Activated CD8-positive, alpha-beta T cell treated with anti-CD3 and anti-CD28 coated beads for 36 hours (primary cell): ENCODE measurements around the gene C9orf43. TPM values are rescaled to one million over a fixed set of nuclear protein-coding genes. Genes with fewer than 3 reads are reported as not detected.

Source experiments
- ATAC-seq: fragments of 200-7000 bp; cut with Tn5 transposase; one replicate; pipeline ENCODE4 v1.10.0; 2021; ENCODE audit warnings: mild to moderate bottlenecking, moderate library complexity
- CTCF ChIA-PET: fragments of 350-600 bp; sonication (Branson Sonifier 250); formaldehyde crosslinking; loops from one replicate; lab custom pipeline; 2021; ENCODE audit warnings: antibody characterized with exemption; lab: Charles Lee
- POLR2A ChIA-PET: fragments of 350-600 bp; sonication (Branson Sonifier 250); formaldehyde crosslinking; loops from one replicate; lab custom pipeline; 2021; ENCODE audit warnings: antibody characterized with exemption; lab: Charles Lee
- DNase-seq: peaks from one replicate; pipeline ENCODE4 v3.0.0-alpha.2; 2020
- H3K27ac Mint-ChIP-seq: one replicate; pipeline ENCODE4 v1.8.0; 2021; ENCODE audit warnings: mild to moderate bottlenecking, mixed read lengths
- H3K27me3 Mint-ChIP-seq: one replicate; pipeline ENCODE4 v1.8.0; 2021; ENCODE audit warnings: mixed read lengths
- H3K36me3 Mint-ChIP-seq: one replicate; pipeline ENCODE4 v1.8.0; 2021; ENCODE audit warnings: low read depth, mixed read lengths
- H3K4me1 Mint-ChIP-seq: one replicate; pipeline ENCODE4 v1.8.0; 2021; ENCODE audit warnings: low read depth, mixed read lengths
- H3K4me3 Mint-ChIP-seq: one replicate; pipeline ENCODE4 v1.8.0; 2021; ENCODE audit warnings: mild to moderate bottlenecking, moderate library complexity, mixed read lengths
- H3K9me3 Mint-ChIP-seq: one replicate; pipeline ENCODE4 v1.8.0; 2021; ENCODE audit warnings: mixed read lengths
- intact Hi-C: fragments of 100-400 bp; cut with micrococcal nuclease; formaldehyde crosslinking; loops from one replicate; pipeline ENCODE4 v1.10.0; 2022
- total RNA-seq, 2 experiments: library from RNA; stranded (reverse); gene quantifications; one replicate each; pipeline ENCODE4 v1.2.3, GENCODE V29; 2021
- TF ChIP-seq, protein P1 (sequence below): fragments of 200-600 bp; IDR thresholded peaks from one replicate; pipeline ENCODE4 v1.8.0; 2022; ENCODE audit warnings: antibody characterized with exemption, mild to moderate bottlenecking

C9orf43 gene
- total RNA-seq, 2 experiments from 2014 or later = 0.74 to 0.83 TPM

DNA sequence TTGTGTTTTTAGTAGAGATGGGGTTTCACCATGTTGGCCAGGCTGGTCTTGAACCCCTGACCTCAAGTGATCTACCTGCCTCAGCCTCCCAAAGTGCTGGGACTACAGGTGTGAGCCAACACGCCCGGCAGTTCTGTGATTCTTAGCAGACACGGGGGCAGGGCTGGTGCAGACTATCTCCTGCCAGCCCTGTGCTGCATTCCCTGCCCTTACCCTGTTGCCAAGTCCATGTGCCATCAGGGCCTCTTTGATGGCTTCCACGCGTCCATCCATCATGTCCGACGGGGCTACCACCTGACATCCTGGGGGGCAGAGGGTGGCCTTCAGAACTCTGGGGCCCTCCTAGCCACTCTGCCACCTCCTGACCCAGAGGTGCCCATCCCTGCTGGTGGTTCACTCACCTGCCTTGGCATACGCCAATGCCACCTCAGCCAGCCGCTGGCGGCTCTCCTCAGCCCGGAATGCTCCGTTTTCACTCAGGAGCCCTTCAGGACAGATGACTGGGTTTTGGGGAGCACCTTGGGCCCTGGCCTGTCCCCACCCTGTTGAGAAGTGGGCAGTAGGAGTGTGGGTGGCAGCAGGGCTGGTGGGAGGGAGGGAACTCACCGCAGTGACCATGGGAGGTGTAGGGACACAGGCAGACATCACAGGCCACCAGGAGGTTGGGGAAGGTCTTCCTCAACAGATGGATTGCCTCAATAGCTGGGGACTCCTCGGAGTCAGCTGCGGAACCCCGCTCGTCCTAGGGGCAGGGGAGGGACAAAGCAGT is 20.2 kb upstream of the C9orf43 start:
- Mint-ChIP-seq H3K4me1 (no peaks in the 10 kb centered on the region), H3K36me3 (peaks cover 7% of the 10 kb centered on the region), H3K27me3 (no peaks in the 10 kb centered on the region), H3K9me3 (no peaks in the 10 kb centered on the region), H3K27ac (no peak overlapping the region), H3K4me3 (no peak overlapping the region)
- ChIA-PET POLR2A (no interaction called here), CTCF (interaction anchor here (2.0 kb wide), 1 partner anchor 10 kb away, joined by 7 read pairs; the partner anchor contains the start of gene ALAD)
- ATAC-seq (no peak), DNase-seq (no peak)
- intact Hi-C loops = no loop called here
- TF ChIP-seq, protein P1, sequence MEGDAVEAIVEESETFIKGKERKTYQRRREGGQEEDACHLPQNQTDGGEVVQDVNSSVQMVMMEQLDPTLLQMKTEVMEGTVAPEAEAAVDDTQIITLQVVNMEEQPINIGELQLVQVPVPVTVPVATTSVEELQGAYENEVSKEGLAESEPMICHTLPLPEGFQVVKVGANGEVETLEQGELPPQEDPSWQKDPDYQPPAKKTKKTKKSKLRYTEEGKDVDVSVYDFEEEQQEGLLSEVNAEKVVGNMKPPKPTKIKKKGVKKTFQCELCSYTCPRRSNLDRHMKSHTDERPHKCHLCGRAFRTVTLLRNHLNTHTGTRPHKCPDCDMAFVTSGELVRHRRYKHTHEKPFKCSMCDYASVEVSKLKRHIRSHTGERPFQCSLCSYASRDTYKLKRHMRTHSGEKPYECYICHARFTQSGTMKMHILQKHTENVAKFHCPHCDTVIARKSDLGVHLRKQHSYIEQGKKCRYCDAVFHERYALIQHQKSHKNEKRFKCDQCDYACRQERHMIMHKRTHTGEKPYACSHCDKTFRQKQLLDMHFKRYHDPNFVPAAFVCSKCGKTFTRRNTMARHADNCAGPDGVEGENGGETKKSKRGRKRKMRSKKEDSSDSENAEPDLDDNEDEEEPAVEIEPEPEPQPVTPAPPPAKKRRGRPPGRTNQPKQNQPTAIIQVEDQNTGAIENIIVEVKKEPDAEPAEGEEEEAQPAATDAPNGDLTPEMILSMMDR = no peak

GRCh38 chr9:113391917-113392316 is 18.6 kb upstream of the C9orf43 start:
- no peaks in the 10 kb centered on the region for H3K4me1 Mint-ChIP-seq

DNA sequence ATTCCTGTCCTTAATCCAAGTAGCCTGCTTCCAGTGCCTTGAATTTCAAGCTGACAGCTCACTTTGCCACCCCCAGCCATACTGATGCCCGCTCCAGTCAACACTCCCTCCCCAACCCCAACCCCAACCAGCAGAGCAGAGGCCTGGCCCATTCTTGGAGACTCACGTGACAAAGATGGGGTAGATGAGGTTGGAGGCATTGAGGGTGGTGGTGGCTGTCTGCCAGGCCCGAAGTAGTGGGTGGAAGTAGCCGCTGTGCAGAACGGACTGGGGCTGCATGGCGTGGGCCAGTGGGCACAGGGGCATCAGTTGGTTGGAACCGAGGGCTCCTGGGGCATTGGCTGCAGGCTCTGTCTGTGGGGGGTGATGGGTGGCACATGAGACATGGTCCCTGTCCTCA is 17.3 kb upstream of the C9orf43 start:
- DNase-seq (no peak), ATAC-seq (no peak)
- intact Hi-C loops = no loop called here
- CTCF ChIA-PET = interaction anchor here (1.6 kb wide), 1 partner anchor 198 kb away, joined by 4 read pairs; no protein-coding TSS in a partner anchor
- Mint-ChIP-seq H3K36me3 (peaks cover 4% of the 10 kb centered on the region), H3K9me3 (no peaks in the 10 kb centered on the region), H3K4me3 (no peak overlapping the region), H3K4me1 (no peaks in the 10 kb centered on the region), H3K27ac (no peak overlapping the region), H3K27me3 (no peaks in the 10 kb centered on the region)
- POLR2A ChIA-PET = no interaction called here
- TF ChIP-seq, protein P1 = no peak

More at GRCh38 chr9:113391917-113392316, 18.6 kb upstream of the C9orf43 start:
- ATAC-seq (no peak), DNase-seq (no peak)
- Mint-ChIP-seq H3K27ac (no peak overlapping the region), H3K36me3 (peaks cover 7% of the 10 kb centered on the region), H3K4me3 (no peak overlapping the region), H3K9me3 (no peaks in the 10 kb centered on the region), H3K27me3 (no peaks in the 10 kb centered on the region)
- intact Hi-C loops = no loop called here
- TF ChIP-seq, protein P1 = no peak
- ChIA-PET POLR2A (interaction anchor here (0.9 kb wide), 1 partner anchor 47 kb away, joined by 3 read pairs; no protein-coding TSS in a partner anchor), CTCF (interaction anchor here (1.0 to 2.0 kb wide), 3 partner anchors 9 to 250 kb away, joined by 3 to 7 read pairs (median 4); partner anchors contain the start of gene ALAD)

DNA sequence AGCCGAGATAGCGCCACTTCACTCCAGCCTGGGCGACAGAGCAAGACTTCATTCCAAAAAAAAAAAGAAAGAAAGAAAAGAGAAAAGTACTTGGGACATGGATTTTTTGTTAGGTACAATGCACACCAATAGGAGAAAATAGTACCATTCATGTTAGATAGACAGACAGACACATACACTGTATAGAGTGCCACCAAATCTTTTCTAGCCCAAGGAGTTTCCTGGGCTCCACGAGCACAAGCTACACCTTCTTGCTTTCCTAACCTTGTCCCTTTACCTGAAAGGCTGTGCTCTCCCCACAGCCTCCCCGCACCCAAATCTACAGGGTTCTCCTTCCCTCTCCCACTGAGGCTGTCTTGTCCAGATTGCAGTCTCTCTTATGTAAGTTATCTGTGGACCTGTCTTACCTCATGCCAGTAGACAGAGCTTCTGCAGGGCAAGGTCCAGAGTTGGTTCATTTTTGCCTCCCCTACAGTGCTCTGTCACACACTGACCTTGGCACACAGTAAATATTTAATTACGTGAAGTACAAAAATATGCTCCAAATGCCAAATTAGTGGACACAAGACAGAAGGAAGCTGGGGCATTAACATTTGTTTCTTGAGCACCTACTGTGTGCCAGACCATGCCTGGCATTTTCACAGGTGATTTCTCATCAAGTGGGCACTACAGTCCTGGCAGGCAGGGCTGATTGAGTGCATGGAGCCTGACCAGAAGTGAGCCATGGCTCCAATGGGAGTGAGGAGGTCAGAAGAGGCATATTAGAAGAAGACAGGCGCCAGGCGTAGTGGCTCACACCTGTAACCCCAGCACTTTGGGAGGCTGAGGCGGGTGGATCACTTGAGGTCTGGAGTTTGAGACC is 15.3 kb upstream of the C9orf43 start:
- POLR2A ChIA-PET = no interaction called here
- Mint-ChIP-seq H3K4me1 (peaks cover 5% of the 10 kb centered on the region), H3K4me3 (no peak overlapping the region), H3K9me3 (no peaks in the 10 kb centered on the region), H3K27ac (no peak overlapping the region), H3K27me3 (no peaks in the 10 kb centered on the region), H3K36me3 (peaks cover 4% of the 10 kb centered on the region)
- DNase-seq (no peak), ATAC-seq (no peak)
- intact Hi-C loops = no loop called here
- CTCF ChIA-PET = no interaction called here
- TF ChIP-seq, protein P1 = no peak
